ENCODE measurements around the gene SNED1.

The SNED1 gene

DNA sequence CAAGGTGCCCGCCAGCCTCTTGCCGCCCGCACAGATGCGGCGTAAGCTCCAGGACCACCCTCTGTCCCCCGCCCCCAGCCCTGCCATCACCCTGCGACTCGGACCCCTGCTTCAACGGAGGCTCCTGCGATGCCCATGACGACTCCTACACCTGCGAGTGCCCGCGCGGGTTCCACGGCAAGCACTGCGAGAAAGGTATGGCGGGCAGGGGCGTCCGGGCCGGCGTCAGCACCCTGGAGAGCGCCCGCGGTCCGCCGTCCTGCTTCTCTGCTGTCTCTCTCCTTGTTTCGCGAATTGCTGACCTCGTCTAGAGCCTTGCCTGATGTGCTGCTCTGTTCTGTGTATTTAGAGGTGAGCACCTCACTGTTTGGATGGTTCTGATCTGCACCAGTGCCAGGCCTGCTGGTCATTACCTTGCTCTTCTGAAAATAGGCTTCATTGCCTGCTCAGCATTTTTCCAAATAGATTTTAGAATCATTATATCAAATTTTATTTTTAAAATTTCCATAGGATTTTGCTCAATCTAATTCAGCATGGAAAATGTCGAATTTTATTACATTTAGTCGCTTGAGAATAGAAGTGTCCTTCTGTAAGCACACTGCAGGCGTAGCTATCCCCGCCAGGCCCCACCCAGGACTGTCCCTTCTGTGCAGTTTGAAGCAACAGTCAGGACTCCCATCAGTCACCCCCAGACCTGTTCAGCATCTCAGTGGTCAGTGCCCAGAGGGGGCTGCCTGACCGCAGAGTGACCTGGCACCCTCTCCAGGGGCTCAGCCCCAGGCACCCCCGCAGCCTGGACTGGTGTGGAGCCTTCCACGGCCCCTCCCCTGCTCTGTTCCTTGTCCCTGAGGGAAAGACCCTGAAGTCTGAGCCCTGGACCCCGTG, 51.6 kb downstream of the SNED1 start:
- DNase-seq = no peak

DNA sequence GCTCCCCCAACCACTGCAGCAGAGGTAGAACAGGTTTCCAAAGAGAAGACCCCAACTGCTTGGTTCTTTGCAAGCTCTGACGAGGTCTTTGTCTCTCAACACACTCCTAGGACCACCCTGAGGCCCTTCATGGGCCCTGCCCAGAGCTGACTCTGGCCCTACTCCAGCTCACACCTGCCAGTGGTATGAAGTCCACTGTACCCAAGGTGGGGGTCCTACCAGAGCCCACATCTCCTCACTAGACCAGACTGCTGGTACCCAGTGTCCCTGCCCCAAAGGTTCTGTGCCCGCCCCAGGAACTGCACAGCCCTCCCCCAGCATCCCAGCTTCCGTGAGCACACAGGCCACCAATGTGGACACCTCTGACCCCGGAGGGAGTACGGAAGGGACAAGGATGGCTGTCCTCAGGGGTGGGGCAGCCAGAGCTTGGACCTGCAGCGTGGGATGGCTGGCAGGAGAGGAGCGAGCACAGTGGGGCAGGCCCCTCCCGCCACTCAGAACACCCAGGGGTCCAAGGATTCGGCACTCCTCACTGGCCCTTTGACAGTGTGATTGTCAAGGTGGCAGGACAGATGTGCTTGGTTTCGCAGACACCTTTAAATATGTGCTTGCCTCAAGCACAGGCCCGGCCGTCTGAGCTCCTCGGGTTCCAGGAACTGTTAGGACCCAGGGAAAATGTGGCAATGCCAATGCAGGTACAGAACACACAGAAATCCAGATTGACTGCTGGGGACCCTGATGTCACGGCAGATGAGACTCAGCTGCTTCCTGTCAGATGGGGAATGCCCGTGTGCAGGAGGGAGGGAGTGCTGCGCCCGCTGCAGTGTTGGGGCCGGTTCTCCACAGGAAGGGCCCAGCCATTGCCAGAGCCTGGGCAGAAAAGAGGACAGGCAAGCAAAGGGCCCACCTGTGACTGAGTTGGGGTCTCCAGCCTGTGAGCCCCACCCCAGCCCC, 52.5 kb downstream of the SNED1 start:
- no peak for DNase-seq

DNA sequence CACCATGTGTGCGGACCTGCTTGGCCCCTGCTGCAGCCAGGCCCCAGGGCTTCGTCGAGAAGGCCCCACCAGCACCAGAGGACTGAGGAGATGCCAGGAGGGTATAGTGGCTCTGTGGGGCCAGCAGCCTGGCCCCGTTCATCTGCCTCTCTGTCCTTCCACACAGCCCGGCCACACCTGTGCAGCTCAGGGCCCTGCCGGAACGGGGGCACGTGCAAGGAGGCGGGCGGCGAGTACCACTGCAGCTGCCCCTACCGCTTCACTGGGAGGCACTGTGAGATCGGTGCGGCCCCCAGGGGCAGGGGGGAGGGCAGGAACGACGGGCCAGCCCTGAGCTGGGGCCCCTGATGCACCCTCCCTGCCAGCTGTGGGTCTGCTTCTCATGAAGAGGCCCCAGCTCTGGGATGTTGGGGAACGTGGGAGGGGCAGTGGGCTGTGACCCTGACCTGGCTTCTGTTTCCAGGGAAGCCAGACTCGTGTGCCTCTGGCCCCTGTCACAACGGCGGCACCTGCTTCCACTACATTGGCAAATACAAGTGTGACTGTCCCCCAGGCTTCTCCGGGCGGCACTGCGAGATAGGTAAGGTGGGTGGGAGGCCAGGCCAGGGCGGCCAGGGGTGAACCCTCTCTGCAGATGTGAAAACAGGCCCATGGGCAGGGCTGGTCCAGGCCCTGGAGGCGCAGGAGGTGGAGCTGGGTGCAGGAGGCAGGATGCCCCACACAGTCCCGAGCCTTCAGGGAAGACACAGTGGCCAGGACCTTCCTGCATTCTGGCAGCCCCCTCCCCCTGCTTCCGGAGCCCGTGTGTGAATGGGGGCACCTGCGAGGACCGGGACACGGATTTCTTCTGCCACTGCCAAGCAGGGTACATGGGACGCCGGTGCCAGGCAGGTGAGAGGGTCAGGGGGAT, 53.4 kb downstream of the SNED1 start:
- DNase-seq = no peak

- DNase-seq = no peak
Observed at GRCh38 chr2:241052677-241053360, 54.4 kb downstream of the SNED1 start.

GRCh38 chr2:241053576-241054251, 55.3 kb downstream of the SNED1 start:
- DNase-seq = no peak

GRCh38 chr2:241061275-241061674, 62.9 kb downstream of the SNED1 start:
- DNase-seq = no peak

DNA sequence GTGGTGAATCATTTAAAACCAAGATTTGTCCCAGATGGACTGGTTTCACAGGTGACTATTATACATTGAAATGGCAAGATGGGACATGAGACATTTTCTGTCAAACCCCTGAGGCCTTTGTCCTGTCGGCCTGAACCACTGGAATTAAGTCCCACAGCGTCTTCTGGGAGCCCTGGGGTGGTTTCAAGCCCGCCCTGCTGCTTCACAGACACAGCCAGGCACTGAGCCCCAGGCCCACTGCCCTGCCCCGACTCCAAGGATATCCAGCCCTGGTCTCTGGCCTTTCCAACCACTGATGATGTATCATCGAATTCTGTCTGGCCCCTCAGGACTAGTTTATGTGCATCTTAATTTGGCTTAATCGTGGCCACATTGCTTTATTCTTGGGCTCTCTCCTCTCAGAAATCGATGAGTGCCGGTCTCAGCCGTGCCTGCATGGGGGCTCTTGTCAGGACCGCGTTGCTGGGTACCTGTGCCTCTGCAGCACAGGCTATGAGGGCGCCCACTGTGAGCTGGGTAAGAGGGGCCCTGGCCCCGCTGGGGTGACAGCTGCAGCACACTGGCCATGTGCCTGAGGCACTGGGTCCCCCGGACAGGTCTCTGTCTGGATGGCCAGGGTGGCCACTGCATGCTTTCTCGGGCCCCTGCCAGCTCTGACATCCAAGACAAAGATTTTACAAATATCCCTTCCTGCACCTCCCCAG, 64.1 kb downstream of the SNED1 start:
- no peak for DNase-seq

GRCh38 chr2:241063093-241063551, 64.7 kb downstream of the SNED1 start:
- no peak for DNase-seq

DNA sequence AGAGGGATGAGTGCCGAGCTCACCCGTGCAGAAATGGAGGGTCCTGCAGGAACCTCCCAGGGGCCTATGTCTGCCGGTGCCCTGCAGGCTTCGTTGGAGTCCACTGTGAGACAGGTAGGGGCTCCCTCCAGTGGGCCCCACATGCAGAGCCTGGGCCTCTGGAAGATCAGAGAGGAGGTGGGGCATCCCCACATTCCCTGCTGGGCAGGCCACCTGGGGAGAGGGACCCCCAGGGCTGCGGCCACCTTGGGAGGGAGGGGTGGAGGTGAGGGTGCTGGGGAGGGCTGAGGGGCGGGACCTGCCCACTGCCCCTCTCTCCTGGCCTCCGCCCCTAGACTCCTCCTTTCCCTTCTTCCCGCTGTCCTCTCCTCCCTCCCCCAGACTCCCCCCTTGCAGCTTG, 65.2 kb downstream of the SNED1 start:
- no peak for DNase-seq

DNA sequence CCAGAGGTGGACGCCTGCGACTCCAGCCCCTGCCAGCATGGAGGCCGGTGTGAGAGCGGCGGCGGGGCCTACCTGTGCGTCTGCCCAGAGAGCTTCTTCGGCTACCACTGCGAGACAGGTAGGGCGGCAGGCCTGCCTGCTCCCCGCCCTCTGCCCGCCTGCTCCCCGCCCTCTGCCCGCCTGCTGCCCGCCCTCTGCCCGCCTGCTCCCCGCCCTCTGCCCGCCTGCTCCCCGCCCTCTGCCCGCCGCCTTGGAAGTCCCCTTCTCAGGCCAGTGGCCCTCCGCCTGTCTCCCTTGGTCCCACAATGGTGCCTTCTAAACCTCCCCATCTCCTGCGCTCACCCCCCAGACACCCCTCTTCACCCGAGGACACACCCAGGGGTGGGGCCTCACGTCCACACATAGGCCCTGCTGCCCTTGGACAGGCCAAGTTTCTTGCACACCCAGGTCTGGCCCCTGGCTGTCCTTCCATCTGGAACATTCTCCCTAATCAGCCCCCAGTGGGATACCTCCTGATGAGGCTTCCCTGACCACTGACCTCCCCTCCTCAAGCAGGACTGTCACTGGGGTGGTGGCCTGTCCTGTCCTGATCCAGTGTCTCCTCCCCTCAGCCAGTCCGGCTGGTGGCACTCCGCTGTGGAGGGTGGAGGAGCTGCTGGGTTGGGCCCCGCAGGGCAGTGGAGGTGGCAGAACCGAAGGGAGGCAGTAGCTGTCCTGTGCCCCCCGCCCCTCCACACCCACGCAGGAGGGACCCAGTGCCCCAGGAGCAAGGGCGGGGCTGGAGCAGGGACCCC, 65.8 kb downstream of the SNED1 start:
- peak; percentile 29 for DNase-seq

- peak; percentile 10 for DNase-seq
Observed at GRCh38 chr2:241064802-241065354, 66.5 kb downstream of the SNED1 start.

GRCh38 chr2:241065355-241065803, 67.0 kb downstream of the SNED1 start:
- no peak for DNase-seq

DNA sequence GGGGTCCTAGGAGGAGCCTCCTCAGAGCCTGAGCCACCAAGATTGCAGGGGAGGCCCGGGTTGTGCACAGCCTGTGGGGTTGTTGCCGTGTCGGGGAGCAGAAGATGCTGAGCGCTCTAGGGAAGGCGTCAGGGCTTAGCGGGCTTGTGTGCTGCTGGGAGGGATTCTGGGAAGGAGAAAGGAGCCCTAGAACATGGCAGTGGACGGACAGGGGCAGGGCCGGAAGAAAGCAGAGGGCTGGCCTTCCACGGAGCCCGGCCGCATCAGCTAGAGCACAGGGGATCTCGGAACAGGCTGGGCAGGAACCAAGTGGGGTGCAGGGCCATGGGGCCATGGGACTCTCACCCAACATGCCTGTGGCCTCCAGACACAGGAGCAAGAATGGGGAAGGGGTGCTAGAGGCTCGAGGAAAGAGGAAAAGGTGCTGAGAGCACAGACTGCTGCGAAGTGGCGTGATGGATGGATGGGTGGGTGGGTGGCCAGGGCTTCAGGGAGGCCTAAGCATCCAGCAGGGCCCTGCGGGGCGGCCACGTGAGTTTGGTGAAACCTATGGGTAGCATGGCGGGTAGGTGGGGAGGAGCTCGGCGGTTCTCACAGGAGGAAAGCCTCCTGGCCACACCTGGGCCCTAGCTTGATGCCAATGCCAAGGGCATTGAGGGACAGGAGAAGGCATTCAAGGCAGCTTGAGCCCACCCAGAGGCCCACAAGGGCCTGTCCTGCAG, 67.9 kb downstream of the SNED1 start:
- DNase-seq = no peak

DNA sequence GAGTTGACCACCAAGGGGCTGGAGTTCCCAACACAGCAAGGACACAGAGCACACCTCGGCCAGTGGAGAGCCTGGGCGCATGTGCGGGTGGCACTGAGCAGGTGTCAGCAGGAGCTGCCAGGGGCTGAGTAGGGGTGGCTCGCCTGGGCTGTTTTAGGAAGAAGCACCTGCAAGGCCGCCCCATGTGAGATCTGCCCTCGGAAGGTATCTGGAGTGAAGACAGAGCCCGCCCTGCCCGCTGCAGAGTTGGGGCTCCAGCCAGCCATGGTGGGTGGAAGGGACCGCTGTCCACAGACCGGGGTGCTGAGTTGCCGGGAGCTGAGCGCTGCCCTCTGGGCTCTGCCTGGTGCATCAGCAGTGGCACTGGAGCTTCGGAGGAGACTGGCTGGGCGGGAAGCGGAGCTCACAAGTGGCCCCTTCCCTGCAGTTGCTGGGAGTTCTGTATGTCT, 68.5 kb downstream of the SNED1 start:
- no peak for DNase-seq

- no peak for DNase-seq
Observed at GRCh38 chr2:241067501-241068135, 69.2 kb downstream of the SNED1 start.

DNA sequence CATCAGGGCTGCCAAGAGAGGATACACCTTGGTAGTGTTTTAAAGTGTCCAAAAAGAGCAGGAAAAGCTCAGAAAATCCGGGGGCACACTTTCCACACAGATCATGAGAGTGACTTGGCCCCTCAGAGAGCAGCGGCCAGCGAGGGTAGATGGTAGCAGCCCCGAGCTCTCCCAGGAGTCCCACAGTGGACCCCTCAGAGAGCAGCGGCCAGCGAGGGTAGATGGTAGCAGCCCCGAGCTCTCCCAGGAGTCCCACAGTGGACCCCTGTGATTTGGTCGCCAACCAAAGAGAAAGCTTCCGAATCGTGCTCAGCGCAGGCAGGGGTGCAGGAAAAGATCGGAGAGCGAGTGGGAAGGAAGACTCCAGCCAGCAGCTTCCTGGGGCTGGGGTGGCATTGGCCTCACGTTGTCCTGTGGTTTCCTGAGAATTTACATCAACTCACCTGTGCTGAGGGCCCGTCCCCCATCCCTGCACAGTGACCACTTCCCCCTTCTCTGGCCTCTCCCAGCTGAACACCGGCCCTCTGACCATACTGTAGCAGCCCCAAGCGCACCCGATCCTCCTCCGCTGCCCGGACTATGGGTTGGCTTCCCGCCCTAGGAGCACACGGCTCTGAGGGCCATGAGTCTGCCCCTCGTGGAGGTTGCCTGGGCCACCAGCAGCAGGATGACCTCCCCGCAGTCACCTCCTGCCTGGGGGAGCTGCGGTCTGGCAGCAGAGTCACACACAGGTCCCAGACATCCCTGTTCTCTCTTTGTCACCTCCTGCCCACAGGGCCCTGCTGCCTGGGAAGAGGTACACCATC, 69.9 kb downstream of the SNED1 start:
- no peak for DNase-seq
